Natural killer cell (primary cell): ENCODE results near the gene RAB6B. TPM values are rescaled to one million over a fixed set of nuclear protein-coding genes. Genes with fewer than 3 reads are reported as not detected.

Source experiments
- ATAC-seq, 3 donors: fragments of 150-1000 bp in 2 of 3; fragments of 200-7000 bp in 1 of 3; cut with Tn5 transposase; 1 replicate in 1 of 3; 2 replicates in 2 of 3; pipeline ENCODE4 v1.10.0; 2021; ENCODE audit warnings: mild to moderate bottlenecking in 2 of 3, moderate library complexity in 2 of 3
- DNase-seq, 2 donors: peaks; one replicate each; pipeline versions ENCODE4 v3.0.0 to v3.0.0-alpha.2; 2013 to 2021; ENCODE audit warnings: mixed read lengths in 1 of 2
- H3K27ac ChIP-seq: one replicate; pipeline ENCODE4 v1.5.1; 2013; ENCODE audit warnings: mild to moderate bottlenecking, low read length
- H3K27me3 ChIP-seq: one replicate; pipeline ENCODE4 v1.6.1; 2013; ENCODE audit warnings: low read length; ENCODE audit not compliant: control insufficient read depth, insufficient read depth
- H3K36me3 ChIP-seq: one replicate; pipeline ENCODE4 v1.6.1; 2013; ENCODE audit warnings: low read length; ENCODE audit not compliant: control insufficient read depth, insufficient read depth
- H3K4me1 ChIP-seq: one replicate; pipeline ENCODE4 v1.6.1; 2013; ENCODE audit warnings: low read length; ENCODE audit not compliant: control insufficient read depth, insufficient read depth
- H3K4me3 ChIP-seq: one replicate; pipeline ENCODE4 v1.5.1; 2013; ENCODE audit warnings: low read length
- H3K9me3 ChIP-seq: one replicate; pipeline ENCODE4 v1.6.1; 2013; ENCODE audit warnings: low read length; ENCODE audit not compliant: control insufficient read depth, insufficient read depth
- H3K27ac Mint-ChIP-seq, 2 donors: one replicate each; pipeline ENCODE4 v1.8.0; 2022; ENCODE audit warnings: mild to moderate bottlenecking in 2 of 2, mixed read lengths in 2 of 2, moderate library complexity in 1 of 2
- H3K27me3 Mint-ChIP-seq, 2 donors: one replicate each; pipeline ENCODE4 v1.8.0; 2022; ENCODE audit warnings: low read depth in 2 of 2, mixed read lengths in 2 of 2
- H3K36me3 Mint-ChIP-seq: one replicate; pipeline ENCODE4 v1.8.0; 2022; ENCODE audit warnings: mixed read lengths
- H3K4me1 Mint-ChIP-seq, 2 donors: one replicate each; pipeline ENCODE4 v1.8.0; 2022; ENCODE audit warnings: mixed read lengths in 2 of 2
- H3K4me3 Mint-ChIP-seq: one replicate; pipeline ENCODE4 v1.8.0; 2022; ENCODE audit warnings: mild to moderate bottlenecking, moderate library complexity, mixed read lengths
- H3K9me3 Mint-ChIP-seq, 2 donors: one replicate each; pipeline ENCODE4 v1.8.0; 2022; ENCODE audit warnings: mixed read lengths in 2 of 2
- CTCF ChIP-seq: fragments of 200-600 bp; IDR thresholded peaks from one replicate; pipeline ENCODE4 v1.8.0; 2022; ENCODE audit warnings: antibody characterized with exemption
- WGBS: methylation state at CpG from one replicate; pipeline ENCODE4 v1.1.7; 2013; ENCODE audit warnings: missing lambda C conversion rate; ENCODE audit not compliant: insufficient coverage; 5-methylcytosine and 5-hydroxymethylcytosine counted together
- intact Hi-C: fragments of 100-400 bp; cut with micrococcal nuclease; formaldehyde crosslinking; loops from one replicate; pipeline ENCODE4 v1.14.2; 2022
- total RNA-seq, 4 donors: library from RNA; stranded (reverse); fragments of 120-200 nt in 1 of 4; gene quantifications; one replicate each; pipeline versions ENCODE4 v1.2.3 to v1.2.4, GENCODE V29; 2013 to 2022

RAB6B gene
- total RNA-seq, 3 donors from 2014 or later (not counting 1 experiment from before 2014, with no cell fraction given): 1.4 to 2.7 (median 1.6) TPM

GRCh38 chr3:133804896-133805295, 90.8 kb downstream of the RAB6B start:
- peak overlapping the region; percentile 76 for H3K27ac ChIP-seq
- TF ChIP-seq CTCF: no peak
- DNase-seq (no peak), ATAC-seq (no peak)
- no peak overlapping the region for H3K4me3 ChIP-seq
- 83% methylated on average over 4 of the region's 4 CpGs for WGBS
- intact Hi-C loops: loop anchor here (1.0 to 10.0 kb wide), 3 partner anchors 143 to 1080 kb away; partner anchors contain the start of genes ANAPC13, CEP63 and NPHP3
- Mint-ChIP-seq H3K4me3 (peak overlapping the region; percentile 95), H3K36me3 (no peaks in the 10 kb centered on the region), H3K4me1 (peaks cover 15 to 17% of the 10 kb centered on the region in 2 donors), H3K27me3 (peaks cover 18 to 34% of the 10 kb centered on the region in 2 donors), H3K27ac (peak overlapping the region; percentile 90 to 96), H3K9me3 (no peaks in the 10 kb centered on the region)
- H3K36me3 ChIP-seq: peaks cover 16% of the 10 kb centered on the region
- H3K27me3 ChIP-seq: no peaks in the 10 kb centered on the region
- H3K9me3 ChIP-seq: no peaks in the 10 kb centered on the region
- H3K4me1 ChIP-seq: peaks cover 9% of the 10 kb centered on the region

GRCh38 chr3:133803469-133803868, 92.2 kb downstream of the RAB6B start:
- TF ChIP-seq CTCF: no peak
- 91% methylated on average over 4 of the region's 5 CpGs for WGBS
- Mint-ChIP-seq H3K36me3 (no peaks in the 10 kb centered on the region), H3K4me3 (no peak overlapping the region), H3K9me3 (no peaks in the 10 kb centered on the region), H3K4me1 (peaks cover 15 to 17% of the 10 kb centered on the region in 2 donors), H3K27ac (no peak overlapping the region), H3K27me3 (peaks cover 18 to 45% of the 10 kb centered on the region in 2 donors)
- H3K4me1 ChIP-seq: peaks cover 9% of the 10 kb centered on the region
- H3K36me3 ChIP-seq: peaks cover 10% of the 10 kb centered on the region
- H3K27me3 ChIP-seq: no peaks in the 10 kb centered on the region
- no peak overlapping the region for H3K4me3 ChIP-seq
- intact Hi-C loops: loop anchor here (10.0 kb wide), 1 partner anchor 1079 kb away; the partner anchor contains the start of gene NPHP3
- no peaks in the 10 kb centered on the region for H3K9me3 ChIP-seq
- H3K27ac ChIP-seq: no peak overlapping the region
- no peak for ATAC-seq
- no peak for DNase-seq

- H3K4me3 Mint-ChIP-seq: no peak overlapping the region
- H3K9me3 ChIP-seq: no peaks in the 10 kb centered on the region
- peaks cover 0 to under 1% of the 10 kb centered on the region in 2 donors for H3K4me1 Mint-ChIP-seq
- peaks cover 2% of the 10 kb centered on the region for H3K27me3 ChIP-seq
- TF ChIP-seq CTCF: no peak
- no peaks in the 10 kb centered on the region for H3K9me3 Mint-ChIP-seq
- H3K36me3 ChIP-seq: no peaks in the 10 kb centered on the region
- no peak overlapping the region for H3K4me3 ChIP-seq
- no peak overlapping the region for H3K27ac Mint-ChIP-seq
- H3K4me1 ChIP-seq: no peaks in the 10 kb centered on the region
- DNase-seq (no peak), ATAC-seq (no peak)
- intact Hi-C loops: loop anchor here (10.0 kb wide), 1 partner anchor 1075 kb away; the partner anchor contains the start of gene NPHP3
- WGBS: 53% methylated on average over 7 of the region's 7 CpGs
- peaks cover 26 to 71% of the 10 kb centered on the region in 2 donors for H3K27me3 Mint-ChIP-seq
- H3K36me3 Mint-ChIP-seq: no peaks in the 10 kb centered on the region
- H3K27ac ChIP-seq: no peak overlapping the region
Measured at GRCh38 chr3:133799794-133800585, 95.7 kb downstream of the RAB6B start.
